GM18873 (cell line): ENCODE data around the gene ARF1.

Experiments used
- ATAC-seq: cut with Tn5 transposase; IDR thresholded peaks from one replicate; pipeline ENCODE4 v1.9.1; 2021; ENCODE audit warnings: mild to moderate bottlenecking, moderate library complexity, moderate number of reproducible peaks; ENCODE audit not compliant: unreplicated experiment, low FRiP score

ARF1 gene

GRCh38 chr1:228144993-228145343, 62.5 kb downstream of the ARF1 start:
- ATAC-seq: no peak

GRCh38 chr1:228145463-228146416, 63.2 kb downstream of the ARF1 start:
- ATAC-seq: no peak

- no peak for ATAC-seq
Measured at GRCh38 chr1:228146417-228147150, 64.1 kb downstream of the ARF1 start.

GRCh38 chr1:228147151-228147693, 64.7 kb downstream of the ARF1 start:
- ATAC-seq: no peak

- ATAC-seq: no peak
Measured at GRCh38 chr1:228147768-228148167, 65.3 kb downstream of the ARF1 start.

GRCh38 chr1:228148196-228148861, 65.8 kb downstream of the ARF1 start:
- no peak for ATAC-seq
